Embryonic facial prominence (tissue), 1 donor: ENCODE data around the gene C15orf39.
"Not testable (repeated sequence)": the region's sequence is repeated elsewhere in the genome, so short reads cannot be mapped to it uniquely, and the experiment has no call there.

Source experiments
- DNase-seq: peaks from one replicate; pipeline ENCODE4 v3.0.0-alpha.2; 2016; ENCODE audit errors: extremely low spot score

The C15orf39 gene

GRCh38 chr15:75230551-75231371, 29.1 kb downstream of the C15orf39 start:
- no peak for DNase-seq

- no peak for DNase-seq
Measured at GRCh38 chr15:75231836-75232235, 30.2 kb downstream of the C15orf39 start.

GRCh38 chr15:75232252-75232813, 30.7 kb downstream of the C15orf39 start:
- no peak for DNase-seq

GRCh38 chr15:75232826-75233503, 31.3 kb downstream of the C15orf39 start:
- DNase-seq: no peak

GRCh38 chr15:75233504-75234190, 32.0 kb downstream of the C15orf39 start:
- DNase-seq: no peak

GRCh38 chr15:75234191-75234810, 32.6 kb downstream of the C15orf39 start:
- DNase-seq: no peak

- no peak for DNase-seq
Measured at GRCh38 chr15:75235051-75235673, 33.5 kb downstream of the C15orf39 start.

- DNase-seq: no peak
Measured at GRCh38 chr15:75235760-75236729, 34.4 kb downstream of the C15orf39 start.

GRCh38 chr15:75237316-75237982, 35.8 kb downstream of the C15orf39 start:
- no peak for DNase-seq

- DNase-seq: no peak
Measured at GRCh38 chr15:75238150-75238549, 36.5 kb downstream of the C15orf39 start.

GRCh38 chr15:75245741-75246140, 44.1 kb downstream of the C15orf39 start:
- DNase-seq: not testable (repeated sequence)

- not testable (repeated sequence) for DNase-seq
Measured at GRCh38 chr15:75248991-75249390, 47.3 kb downstream of the C15orf39 start.

- DNase-seq: no peak
Measured at GRCh38 chr15:75249726-75250125, 48.0 kb downstream of the C15orf39 start.

GRCh38 chr15:75251343-75251742, 49.7 kb downstream of the C15orf39 start:
- DNase-seq: not testable (repeated sequence)

GRCh38 chr15:75252285-75252684, 50.6 kb downstream of the C15orf39 start:
- not testable (repeated sequence) for DNase-seq

- DNase-seq: not testable (repeated sequence)
Measured at GRCh38 chr15:75258034-75258433, 56.4 kb downstream of the C15orf39 start, which contains the start of gene GOLGA6C. Gene GOLGA6C (plus strand): TSS chr15:75258334. CDS start chr15:75258599, 265 bp downstream.

GRCh38 chr15:75258620-75259343, 57.1 kb downstream of the C15orf39 start:
- not testable (repeated sequence) for DNase-seq

GRCh38 chr15:75259873-75260272, 58.2 kb downstream of the C15orf39 start:
- not testable (repeated sequence) for DNase-seq
